ENCODE measurements around the gene DELE1. TPM values are rescaled to one million over a fixed set of nuclear protein-coding genes. Genes with fewer than 3 reads are reported as not detected.

DELE1 gene
- total RNA-seq, 1 donor: 34.1 TPM

DNA sequence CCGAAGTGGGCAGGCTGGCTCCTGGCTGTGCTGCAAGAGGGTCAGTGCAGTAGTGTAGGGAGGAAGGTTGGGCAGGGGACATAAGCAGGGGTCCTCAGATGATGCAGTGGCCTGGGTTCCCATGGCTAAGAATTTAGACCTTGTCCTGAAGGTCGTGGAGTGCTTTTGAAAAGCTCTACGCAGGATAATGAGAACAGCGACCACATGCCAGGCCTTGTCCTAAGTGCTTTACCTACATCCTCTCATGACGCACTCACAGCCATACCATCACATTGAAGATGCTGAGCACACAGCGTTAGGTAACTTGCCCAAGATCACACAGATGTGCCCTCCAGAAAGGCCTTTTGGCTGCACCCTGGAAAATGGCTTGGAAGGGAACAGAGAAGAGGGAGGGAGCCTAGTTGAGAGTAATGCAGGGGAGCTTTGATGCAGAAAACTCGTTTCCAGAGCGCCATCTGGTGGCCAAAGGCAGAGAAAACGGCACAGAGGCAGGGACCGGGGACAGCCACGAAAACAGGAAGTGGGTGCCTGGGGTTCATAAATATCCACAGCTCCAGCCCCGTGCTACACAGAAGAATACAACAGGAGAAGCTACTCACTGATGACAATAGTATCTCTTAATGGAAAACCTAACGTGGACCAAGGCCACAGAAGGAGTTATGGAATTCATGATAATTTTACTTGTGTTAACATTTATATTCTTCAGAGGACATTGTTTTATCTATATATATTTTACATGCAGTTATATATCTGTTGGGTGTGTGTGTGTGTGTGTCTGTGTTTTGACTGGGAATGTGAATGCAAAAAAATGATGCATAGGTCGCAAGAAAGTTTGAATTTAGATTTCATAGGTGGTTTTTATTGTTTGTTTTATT, 37.0 kb downstream of the DELE1 start:
- peak; percentile 83 for DNase-seq (ENCODE audit: low read depth)
- H3K4me3 ChIP-seq (ENCODE audit: low read depth, low read length): no peak overlapping the region
- TF ChIP-seq, protein P1, sequence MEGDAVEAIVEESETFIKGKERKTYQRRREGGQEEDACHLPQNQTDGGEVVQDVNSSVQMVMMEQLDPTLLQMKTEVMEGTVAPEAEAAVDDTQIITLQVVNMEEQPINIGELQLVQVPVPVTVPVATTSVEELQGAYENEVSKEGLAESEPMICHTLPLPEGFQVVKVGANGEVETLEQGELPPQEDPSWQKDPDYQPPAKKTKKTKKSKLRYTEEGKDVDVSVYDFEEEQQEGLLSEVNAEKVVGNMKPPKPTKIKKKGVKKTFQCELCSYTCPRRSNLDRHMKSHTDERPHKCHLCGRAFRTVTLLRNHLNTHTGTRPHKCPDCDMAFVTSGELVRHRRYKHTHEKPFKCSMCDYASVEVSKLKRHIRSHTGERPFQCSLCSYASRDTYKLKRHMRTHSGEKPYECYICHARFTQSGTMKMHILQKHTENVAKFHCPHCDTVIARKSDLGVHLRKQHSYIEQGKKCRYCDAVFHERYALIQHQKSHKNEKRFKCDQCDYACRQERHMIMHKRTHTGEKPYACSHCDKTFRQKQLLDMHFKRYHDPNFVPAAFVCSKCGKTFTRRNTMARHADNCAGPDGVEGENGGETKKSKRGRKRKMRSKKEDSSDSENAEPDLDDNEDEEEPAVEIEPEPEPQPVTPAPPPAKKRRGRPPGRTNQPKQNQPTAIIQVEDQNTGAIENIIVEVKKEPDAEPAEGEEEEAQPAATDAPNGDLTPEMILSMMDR (IDR thresholded peaks at IDR 0.05; ENCODE audit: insufficient read depth, low read depth, low read length): peak; percentile 86

DNA sequence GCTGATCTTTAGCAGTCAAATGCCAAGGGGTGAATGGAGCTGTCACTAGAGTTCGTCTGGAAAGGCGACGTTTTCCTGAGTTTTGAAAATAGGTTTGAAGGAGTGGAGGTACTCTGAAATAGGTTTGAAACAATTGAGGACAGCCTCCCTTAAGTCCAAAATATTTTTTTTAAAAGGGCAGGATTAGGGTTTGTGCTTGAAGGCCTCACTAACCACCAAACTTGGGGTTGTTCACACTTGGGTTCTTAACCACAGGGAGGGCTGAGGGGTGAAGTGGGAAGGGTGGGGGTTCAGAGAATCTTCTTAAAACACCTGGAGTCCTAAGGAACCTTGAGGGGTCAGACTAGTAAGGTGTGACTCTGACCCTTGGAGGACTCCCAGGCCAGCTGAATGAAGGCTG, 37.8 kb downstream of the DELE1 start:
- TF ChIP-seq, protein P1 (IDR thresholded peaks at IDR 0.05; ENCODE audit: insufficient read depth, low read depth, low read length): no peak
- DNase-seq (ENCODE audit: low read depth): no peak
- no peak overlapping the region for H3K4me3 ChIP-seq (ENCODE audit: low read depth, low read length)

DNA sequence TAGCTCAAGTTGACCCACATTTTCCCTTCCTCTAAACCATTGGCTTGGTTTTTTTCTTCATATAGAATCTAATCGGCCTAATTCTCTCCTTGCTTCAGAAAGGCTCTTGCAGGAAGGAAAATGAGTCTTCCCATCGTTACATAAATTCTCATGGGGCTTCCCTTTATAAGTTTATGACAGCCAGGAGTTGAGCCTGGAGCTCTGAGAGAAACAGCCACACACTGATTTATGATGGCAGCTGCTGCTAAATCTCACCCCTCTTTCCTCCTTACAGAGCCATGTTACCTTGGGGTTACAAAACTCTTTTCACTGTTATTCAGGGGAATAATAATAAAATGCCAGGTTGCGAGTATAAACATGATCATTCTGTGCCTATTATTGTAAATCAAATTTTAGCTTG, 40.0 kb downstream of the DELE1 start:
- no peak for DNase-seq (ENCODE audit: low read depth)
- TF ChIP-seq, protein P1 (IDR thresholded peaks at IDR 0.05; ENCODE audit: insufficient read depth, low read depth, low read length): no peak
- no peak overlapping the region for H3K4me3 ChIP-seq (ENCODE audit: low read depth, low read length)

DNA sequence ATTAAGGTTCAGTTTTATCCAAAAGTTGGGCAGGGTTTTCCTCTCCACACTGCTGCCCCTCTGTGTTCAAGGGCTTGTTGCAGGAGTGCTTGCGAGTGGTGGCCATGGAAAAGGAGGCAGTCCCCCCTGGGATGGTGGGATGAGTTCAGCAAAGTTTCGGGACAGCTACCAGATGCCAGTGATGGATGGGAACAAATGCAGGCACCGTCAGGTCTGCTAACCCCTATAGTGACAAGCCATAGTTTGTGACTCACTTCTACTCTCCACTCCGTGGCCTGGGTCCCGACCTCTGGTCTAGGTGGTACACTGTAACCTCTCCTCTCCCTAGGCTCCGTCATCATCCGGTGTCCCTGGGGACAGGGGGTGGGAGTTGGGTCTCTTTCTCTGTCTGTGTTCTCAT, 41.4 kb downstream of the DELE1 start:
- no peak for DNase-seq (ENCODE audit: low read depth)
- TF ChIP-seq, protein P1 (IDR thresholded peaks at IDR 0.05; ENCODE audit: insufficient read depth, low read depth, low read length): no peak
- H3K4me3 ChIP-seq (ENCODE audit: low read depth, low read length): no peak overlapping the region

DNA sequence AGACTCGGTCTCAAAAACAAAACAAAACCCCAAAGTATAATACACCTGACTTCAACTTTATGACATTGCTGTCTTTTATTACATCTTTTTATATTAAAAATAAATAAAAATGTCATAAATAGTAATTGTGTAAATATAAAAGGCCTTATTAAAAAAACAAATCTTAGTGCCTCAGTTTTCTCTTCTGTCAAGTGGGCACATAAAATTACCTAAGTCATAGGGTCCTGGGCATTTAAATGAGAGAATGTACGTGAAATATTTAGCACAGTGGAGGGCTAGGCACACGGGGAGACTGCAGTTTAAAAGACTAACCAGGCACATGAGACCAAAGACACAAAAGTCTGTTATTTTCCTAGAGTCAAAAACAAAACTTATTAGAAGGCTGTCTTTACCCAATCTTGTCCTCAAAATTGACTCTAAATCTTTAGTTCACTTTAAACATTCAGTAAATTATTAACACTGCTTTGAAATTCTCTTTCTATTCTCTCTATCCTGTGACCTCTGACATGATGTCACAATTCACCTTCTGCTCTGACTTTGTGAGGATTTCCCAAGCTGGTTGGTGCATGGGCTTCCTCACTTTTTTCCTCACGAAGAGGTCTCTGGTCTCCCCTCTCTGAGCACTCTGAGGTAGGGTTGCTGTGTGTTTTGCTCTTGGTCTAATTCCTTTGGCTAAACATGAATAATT, 42.7 kb downstream of the DELE1 start:
- H3K4me3 ChIP-seq (ENCODE audit: low read depth, low read length): no peak overlapping the region
- DNase-seq (ENCODE audit: low read depth): no peak
- TF ChIP-seq, protein P1 (IDR thresholded peaks at IDR 0.05; ENCODE audit: insufficient read depth, low read depth, low read length): no peak

DNA sequence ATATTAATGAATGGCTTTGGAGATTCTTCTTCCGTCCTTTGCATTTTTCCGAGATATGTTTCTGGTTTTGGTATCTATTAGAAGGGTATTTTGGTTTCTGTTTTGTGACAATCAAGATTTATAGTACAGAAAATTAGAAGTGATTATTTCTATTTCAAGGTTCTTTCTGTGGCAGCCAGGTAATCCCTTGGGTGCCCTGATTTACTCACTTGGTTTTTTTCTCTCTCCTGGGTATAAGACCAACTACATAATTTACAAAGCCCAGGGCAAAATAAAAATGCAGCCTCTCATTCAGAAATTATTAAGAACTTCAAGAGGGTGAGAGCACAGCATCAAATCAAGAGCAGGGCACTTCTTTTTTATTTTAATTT, 43.3 kb downstream of the DELE1 start:
- TF ChIP-seq, protein P1 (IDR thresholded peaks at IDR 0.05; ENCODE audit: insufficient read depth, low read depth, low read length): no peak
- no peak overlapping the region for H3K4me3 ChIP-seq (ENCODE audit: low read depth, low read length)
- no peak for DNase-seq (ENCODE audit: low read depth)
